GM12864 (cell line): ENCODE data around the gene PANX3.

Experiments
- DNase-seq: peaks from one replicate; pipeline ENCODE4 v3.0.0-alpha.2; 2011; ENCODE audit warnings: low read depth
- H3K4me3 ChIP-seq: 2 replicates; pipeline ENCODE4 v1.5.1; 2011; ENCODE audit warnings: mild to moderate bottlenecking, low read depth, low read length, control low read depth
- CTCF ChIP-seq: IDR thresholded peaks from 2 replicates; pipeline ENCODE4 v1.5.1; 2011; ENCODE audit warnings: low read depth, mild to moderate bottlenecking, moderate library complexity, low read length, control low read depth, inconsistent platforms; ENCODE audit errors: missing control alignments

PANX3 gene

GRCh38 chr11:124627546-124627945 is 16.3 kb downstream of the PANX3 start:
- H3K4me3 ChIP-seq: no peak overlapping the region
- DNase-seq: no peak
- TF ChIP-seq CTCF: no peak

DNA sequence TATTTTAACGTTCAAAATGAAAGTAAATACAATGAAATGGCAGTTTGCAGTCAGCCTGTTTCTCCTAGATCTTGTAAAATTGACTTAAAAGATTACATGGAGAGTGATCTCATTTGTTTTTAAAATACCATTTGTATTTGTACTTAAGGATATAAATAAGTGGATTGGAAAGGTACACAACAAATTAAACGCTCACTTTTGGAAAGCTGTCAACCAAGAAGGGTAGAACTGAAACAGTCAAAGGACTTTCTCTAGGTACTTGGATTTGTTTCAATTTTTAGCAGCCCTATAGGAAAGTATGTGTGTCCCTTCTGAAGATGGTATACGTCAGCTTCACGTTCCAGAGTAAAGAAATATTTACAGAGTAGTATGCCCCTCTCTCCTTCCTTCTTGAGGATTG is 18.7 kb downstream of the PANX3 start:
- TF ChIP-seq CTCF: no peak
- no peak overlapping the region for H3K4me3 ChIP-seq
- DNase-seq: no peak

DNA sequence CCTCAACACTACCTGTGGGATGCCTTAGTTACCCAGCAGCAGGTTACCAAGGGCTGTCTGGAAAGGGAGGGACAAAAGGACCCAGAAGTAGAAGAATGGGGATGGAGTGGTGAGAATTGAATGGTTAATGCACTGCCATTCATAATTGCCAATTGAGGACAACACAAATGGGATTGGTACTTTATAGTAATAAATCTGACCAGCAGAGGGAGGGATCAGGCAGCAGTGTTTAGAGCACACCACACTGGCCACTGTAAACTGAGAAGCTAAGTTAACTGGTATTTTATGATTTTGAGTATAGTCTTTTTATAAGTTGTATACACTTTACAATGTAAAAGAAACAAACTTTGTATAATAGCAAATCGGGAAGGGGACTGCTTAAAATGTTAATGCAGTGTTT is 22.1 kb downstream of the PANX3 start:
- H3K4me3 ChIP-seq: no peak overlapping the region
- TF ChIP-seq CTCF: no peak
- no peak for DNase-seq

GRCh38 chr11:124635932-124636331 is 24.7 kb downstream of the PANX3 start:
- no peak overlapping the region for H3K4me3 ChIP-seq
- no peak for TF ChIP-seq CTCF

GRCh38 chr11:124638500-124638899 is 27.3 kb downstream of the PANX3 start:
- no peak overlapping the region for H3K4me3 ChIP-seq
- TF ChIP-seq CTCF: no peak
- DNase-seq: no peak

More at GRCh38 chr11:124635932-124636331, 24.7 kb downstream of the PANX3 start:
- DNase-seq: no peak

DNA sequence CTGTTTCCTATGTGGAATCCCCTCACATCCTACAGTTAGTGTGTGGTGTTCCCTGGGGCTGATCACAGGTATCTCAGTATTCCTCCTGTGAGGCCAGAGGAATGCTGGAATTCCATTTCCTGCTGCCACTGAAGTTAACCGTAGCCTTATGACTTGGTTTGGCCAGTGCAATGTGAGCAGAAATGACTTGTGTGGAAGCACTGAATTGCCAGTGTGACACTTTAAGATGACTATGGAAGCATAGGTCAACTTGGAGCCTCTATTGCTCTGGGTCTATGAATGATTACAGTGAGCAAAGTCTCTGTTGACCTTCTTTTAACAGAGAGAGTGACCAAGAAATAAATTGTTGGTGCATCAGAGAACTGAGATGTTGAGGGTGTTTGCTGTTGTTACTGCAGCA is 28.0 kb downstream of the PANX3 start:
- H3K4me3 ChIP-seq: no peak overlapping the region
- no peak for TF ChIP-seq CTCF
- DNase-seq: no peak

DNA sequence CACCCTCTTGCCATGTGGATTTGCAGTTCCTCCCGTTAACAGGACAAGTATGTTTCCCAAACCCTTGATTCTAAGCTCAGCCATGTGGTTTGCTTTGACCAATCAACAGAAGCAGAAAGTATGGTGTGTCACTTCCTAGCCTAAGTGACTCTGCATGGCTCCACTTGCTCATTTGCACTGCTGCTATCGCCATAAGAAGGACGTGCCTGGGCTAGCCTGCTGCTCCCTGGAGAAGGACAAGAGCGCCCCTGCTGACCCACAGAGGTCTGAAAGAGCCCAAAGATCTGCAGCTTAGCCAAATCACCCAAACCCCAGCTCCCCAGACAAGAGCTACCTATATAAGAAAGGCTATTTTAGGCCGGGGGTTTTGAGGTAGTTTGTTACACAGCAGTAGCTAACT is 29.4 kb downstream of the PANX3 start:
- no peak for DNase-seq
- no peak for TF ChIP-seq CTCF
- no peak overlapping the region for H3K4me3 ChIP-seq
